ENCODE results near the gene KIF4A. TPM values are rescaled to one million over a fixed set of nuclear protein-coding genes. Genes with fewer than 3 reads are reported as not detected.

The KIF4A gene
- total and polyA plus RNA-seq, 9 of the 15 experiments (the other 6 are each of a cell fraction or from before 2014, with no cell fraction given): 13.0 to 42.7 (median 35.9) TPM

GRCh38 chrX:70240751-70241150 is 49.2 kb upstream of the KIF4A start:
- TF ChIP-seq ZNF274 (IDR thresholded peaks at IDR 0.05; ENCODE audit: borderline replicate concordance, low read depth, low read length) (no peak), FOXA3 (CRISPR knock-in tag; conservative IDR thresholded peaks at IDR 0.05 in 1 of 2, IDR thresholded peaks at IDR 0.05 in 1 of 2) (no peak), TEAD2 (tag; IDR thresholded peaks at IDR 0.05) (no peak), ZNF174 (CRISPR knock-in tag; IDR thresholded peaks at IDR 0.05) (no peak), KHSRP (IDR thresholded peaks at IDR 0.05) (no peak)
- TF ChIP-seq, protein P1, sequence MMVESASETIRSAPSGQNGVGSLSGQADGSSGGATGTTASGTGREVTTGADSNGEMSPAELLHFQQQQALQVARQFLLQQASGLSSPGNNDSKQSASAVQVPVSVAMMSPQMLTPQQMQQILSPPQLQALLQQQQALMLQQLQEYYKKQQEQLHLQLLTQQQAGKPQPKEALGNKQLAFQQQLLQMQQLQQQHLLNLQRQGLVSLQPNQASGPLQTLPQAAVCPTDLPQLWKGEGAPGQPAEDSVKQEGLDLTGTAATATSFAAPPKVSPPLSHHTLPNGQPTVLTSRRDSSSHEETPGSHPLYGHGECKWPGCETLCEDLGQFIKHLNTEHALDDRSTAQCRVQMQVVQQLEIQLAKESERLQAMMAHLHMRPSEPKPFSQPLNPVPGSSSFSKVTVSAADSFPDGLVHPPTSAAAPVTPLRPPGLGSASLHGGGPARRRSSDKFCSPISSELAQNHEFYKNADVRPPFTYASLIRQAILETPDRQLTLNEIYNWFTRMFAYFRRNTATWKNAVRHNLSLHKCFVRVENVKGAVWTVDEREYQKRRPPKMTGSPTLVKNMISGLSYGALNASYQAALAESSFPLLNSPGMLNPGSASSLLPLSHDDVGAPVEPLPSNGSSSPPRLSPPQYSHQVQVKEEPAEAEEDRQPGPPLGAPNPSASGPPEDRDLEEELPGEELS (CRISPR knock-in tag; IDR thresholded peaks at IDR 0.05; ENCODE audit: borderline replicate concordance): no peak
- TF ChIP-seq, protein P2, sequence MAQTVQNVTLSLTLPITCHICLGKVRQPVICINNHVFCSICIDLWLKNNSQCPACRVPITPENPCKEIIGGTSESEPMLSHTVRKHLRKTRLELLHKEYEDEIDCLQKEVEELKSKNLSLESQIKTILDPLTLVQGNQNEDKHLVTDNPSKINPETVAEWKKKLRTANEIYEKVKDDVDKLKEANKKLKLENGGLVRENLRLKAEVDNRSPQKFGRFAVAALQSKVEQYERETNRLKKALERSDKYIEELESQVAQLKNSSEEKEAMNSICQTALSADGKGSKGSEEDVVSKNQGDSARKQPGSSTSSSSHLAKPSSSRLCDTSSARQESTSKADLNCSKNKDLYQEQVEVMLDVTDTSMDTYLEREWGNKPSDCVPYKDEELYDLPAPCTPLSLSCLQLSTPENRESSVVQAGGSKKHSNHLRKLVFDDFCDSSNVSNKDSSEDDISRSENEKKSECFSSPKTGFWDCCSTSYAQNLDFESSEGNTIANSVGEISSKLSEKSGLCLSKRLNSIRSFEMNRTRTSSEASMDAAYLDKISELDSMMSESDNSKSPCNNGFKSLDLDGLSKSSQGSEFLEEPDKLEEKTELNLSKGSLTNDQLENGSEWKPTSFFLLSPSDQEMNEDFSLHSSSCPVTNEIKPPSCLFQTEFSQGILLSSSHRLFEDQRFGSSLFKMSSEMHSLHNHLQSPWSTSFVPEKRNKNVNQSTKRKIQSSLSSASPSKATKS (CRISPR knock-in tag; IDR thresholded peaks at IDR 0.05): no peak
- 0% methylated on average over 1 of the region's 1 CpG for WGBS (ENCODE audit: insufficient coverage, low coverage, missing lambda C conversion rate)
- no peak overlapping the region for H3K9ac ChIP-seq (ENCODE audit: insufficient read depth in 1 of 2, low read depth in 2 of 2, low read length in 2 of 2)
- no peak for FAIRE-seq
- peaks cover 3 to 17% of the 10 kb centered on the region in 2 experiments; a peak in 2 of 5 replicates for H3K27me3 ChIP-seq (ENCODE audit: control insufficient read depth in 2 of 2, insufficient read depth in 2 of 2, low read length in 2 of 2)
- in situ Hi-C loops (cut with MboI) (no loop called here), intact Hi-C loops (cut with micrococcal nuclease) (no loop called here)
- no peak for ATAC-seq
- H3K4me3 ChIP-seq: no peak overlapping the region
- no peaks in the 10 kb centered on the region for H3K36me3 ChIP-seq (ENCODE audit: control insufficient read depth, insufficient read depth, low read length)
- no peaks in the 10 kb centered on the region for H3K79me2 ChIP-seq (ENCODE audit: control insufficient read depth, insufficient read depth, low read length)
- no TSS peak for BruUV-seq (replicated peaks)
- DNase-seq (ENCODE audit: extremely low read depth in 1 of 4, low spot score in 3 of 4): no peak
- H3K4me2 ChIP-seq (ENCODE audit: insufficient read depth, low read length): no peak overlapping the region
- no peaks in the 10 kb centered on the region for H3K4me1 ChIP-seq (replicated peaks in 1 of 2; ENCODE audit: control insufficient read depth in 2 of 2, insufficient read depth in 2 of 2, low read length in 2 of 2)
- H3K27ac ChIP-seq (ENCODE audit: extremely low read depth, low read depth, low read length): no peak overlapping the region
- H3K9me1 ChIP-seq (ENCODE audit: control insufficient read depth, insufficient read depth, low read length): no peaks in the 10 kb centered on the region
- CTCF ChIA-PET (ENCODE audit: low intra/inter-chr PET ratio): no interaction called here
- H3K9me3 ChIP-seq (replicated peaks; ENCODE audit: control insufficient read depth, insufficient read depth, low read depth, low read length): no peaks in the 10 kb centered on the region
- H2AFZ ChIP-seq (ENCODE audit: low read depth, low read length): no peak overlapping the region
- POLR2A ChIA-PET: no interaction called here
- H4K20me1 ChIP-seq (replicated peaks; ENCODE audit: control insufficient read depth, insufficient read depth, low read length): no peaks in the 10 kb centered on the region

Data from K562 (cell line).